ENCODE results near the gene PCBP2. TPM values are rescaled to one million over a fixed set of nuclear protein-coding genes. Genes with fewer than 3 reads are reported as not detected.

The PCBP2 gene
- total and polyA plus RNA-seq, 12 donors: 255 to 1,158 (median 546) TPM

DNA sequence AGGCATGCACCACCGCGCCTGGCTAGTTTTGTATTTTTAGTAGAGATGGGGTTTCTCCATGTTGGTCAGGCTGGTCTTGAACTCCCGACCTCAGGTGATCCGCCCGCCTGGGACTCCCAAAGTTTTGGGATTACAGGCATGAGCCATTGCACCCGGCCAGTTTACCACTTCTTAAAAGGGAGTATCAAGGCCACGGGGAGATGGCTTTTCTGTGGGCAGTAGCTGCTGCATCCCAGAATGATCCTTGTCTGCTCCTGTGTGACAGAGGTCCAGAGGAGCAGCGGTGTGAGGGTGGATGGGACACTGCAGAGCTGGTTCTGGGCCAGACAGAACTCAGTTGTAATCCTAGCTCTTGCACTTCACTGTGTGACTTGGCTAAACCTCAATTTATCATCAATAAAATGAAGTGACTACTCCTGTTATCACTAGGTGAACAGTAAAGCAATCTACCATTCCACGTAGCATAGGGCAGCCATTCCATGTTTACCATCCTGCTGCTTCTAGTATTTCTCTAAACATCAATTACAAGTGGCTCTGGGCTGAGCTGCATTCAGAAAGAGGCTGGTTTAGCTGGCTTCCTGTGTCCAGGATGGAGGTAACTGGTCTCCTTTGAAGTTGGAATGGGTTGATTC is 58.4 kb downstream of the PCBP2 start:
- Histone ChIP-seq H3K4me3 (no peak overlapping the region), H3K9me3 (replicated peaks in 1 of 3) (no peaks in the 10 kb centered on the region), H3K36me3 (replicated peaks in 1 of 2) (peaks cover 0 to 71% of the 10 kb centered on the region in 2 donors), H3K4me1 (replicated peaks in 1 of 2) (peaks cover 5 to 13% of the 10 kb centered on the region in 2 donors), H3K27me3 (no peaks in the 10 kb centered on the region), H3K27ac (no peak overlapping the region)
- intact Hi-C loops (cut with DNase I): loop anchor here in 1 of 2 donors (10.0 kb wide), 1 partner anchor 165 kb away; no protein-coding TSS in a partner anchor
- no peak for TF ChIP-seq CTCF (IDR thresholded peaks at IDR 0.05)
- TF ChIP-seq POLR2A (IDR thresholded peaks at IDR 0.05): no peak
- WGBS, 4 donors: 70 to 89% (median 80%) methylated on average over 3 to 9 of the region's 9 CpGs
- DNase-seq: no peak

DNA sequence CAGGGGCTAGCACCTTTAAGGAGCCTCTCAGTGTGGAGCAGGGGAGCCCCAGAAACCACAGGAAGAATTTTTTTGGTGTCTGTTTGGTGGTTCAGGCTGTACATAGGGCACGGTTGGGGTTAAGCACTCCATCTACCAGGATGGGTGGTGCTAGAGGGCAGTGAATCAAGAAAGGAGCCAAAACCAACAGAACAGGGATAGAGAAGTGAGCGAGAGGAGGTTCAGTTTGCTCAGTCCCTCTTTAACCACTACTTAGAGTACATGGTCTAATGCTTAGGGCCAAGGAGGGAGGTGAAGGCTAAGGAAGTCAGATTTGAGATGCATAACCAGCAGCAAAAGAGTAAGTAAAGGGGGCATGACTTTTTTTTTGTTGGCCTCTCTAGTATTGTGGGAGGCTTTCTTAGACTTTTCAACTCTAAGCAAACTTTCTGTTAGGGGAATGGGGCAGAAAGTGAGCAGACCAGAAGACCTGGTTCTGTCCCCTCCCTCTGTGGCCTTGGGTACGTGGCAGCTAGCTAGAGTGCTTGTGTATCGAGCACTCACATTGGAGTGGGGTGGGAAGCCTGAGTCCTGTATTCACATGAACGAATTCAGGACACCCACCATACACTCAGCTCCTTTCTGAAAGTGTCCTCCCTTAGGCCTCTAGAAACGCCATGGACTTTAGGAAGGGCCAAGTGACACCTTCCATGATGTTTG is 62.0 kb downstream of the PCBP2 start:
- H3K4me1 ChIP-seq (replicated peaks in 1 of 2): peaks cover 0 to 6% of the 10 kb centered on the region in 2 donors
- no peaks in the 10 kb centered on the region for H3K9me3 ChIP-seq (replicated peaks in 1 of 3)
- peaks cover 0 to 77% of the 10 kb centered on the region in 2 donors for H3K36me3 ChIP-seq (replicated peaks in 1 of 2)
- 82 to 87% (median 82%) methylated on average over 6 of the region's 6 CpGs for WGBS, 4 donors
- DNase-seq: no peak
- no peaks in the 10 kb centered on the region for H3K27me3 ChIP-seq
- H3K27ac ChIP-seq: no peak overlapping the region
- no peak overlapping the region for H3K4me3 ChIP-seq
- intact Hi-C loops (cut with DNase I): loop anchor here in 1 of 2 donors (10.0 kb wide), 1 partner anchor 169 kb away; no protein-coding TSS in a partner anchor
- TF ChIP-seq POLR2A (IDR thresholded peaks at IDR 0.05) (no peak), CTCF (IDR thresholded peaks at IDR 0.05) (no peak)

DNA sequence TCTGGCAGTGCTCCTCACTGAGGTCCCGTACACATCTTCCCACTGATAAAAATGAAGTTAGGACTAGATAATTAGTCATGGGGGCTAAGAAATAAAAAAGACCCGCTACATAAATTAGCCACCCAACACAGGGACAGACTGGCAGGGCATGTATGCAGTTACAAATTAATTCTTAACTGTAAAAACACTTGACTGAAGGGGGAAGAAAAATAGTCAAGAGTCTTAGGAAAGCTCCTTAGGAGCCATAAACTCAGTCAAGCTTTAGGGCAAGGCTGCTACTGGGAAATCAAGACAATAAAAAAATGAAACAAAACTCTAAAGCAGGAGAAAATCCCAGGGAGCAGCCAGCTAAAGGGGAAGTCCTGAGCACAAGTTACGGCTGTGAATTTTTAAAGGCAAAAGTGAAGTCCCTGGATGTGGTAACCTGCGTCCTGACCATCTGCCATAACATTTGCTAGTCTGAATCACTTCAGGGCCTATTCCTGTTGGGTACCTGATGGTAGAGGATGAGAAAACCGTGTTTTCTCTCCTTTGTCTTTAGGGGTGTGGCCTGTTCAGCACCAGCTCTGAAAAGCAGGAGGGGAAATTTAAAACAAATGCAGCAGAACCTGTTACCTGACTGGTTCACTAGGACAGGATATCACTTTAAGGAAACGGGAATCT is 62.9 kb downstream of the PCBP2 start:
- TF ChIP-seq CTCF (IDR thresholded peaks at IDR 0.05) (no peak), POLR2A (IDR thresholded peaks at IDR 0.05) (no peak)
- Histone ChIP-seq H3K4me1 (replicated peaks in 1 of 2) (peaks cover 0 to 6% of the 10 kb centered on the region in 2 donors), H3K27ac (no peak overlapping the region), H3K36me3 (replicated peaks in 1 of 2) (peaks cover 0 to 84% of the 10 kb centered on the region in 2 donors), H3K4me3 (no peak overlapping the region), H3K27me3 (no peaks in the 10 kb centered on the region), H3K9me3 (replicated peaks in 1 of 3) (no peaks in the 10 kb centered on the region)
- DNase-seq: no peak
- intact Hi-C loops (cut with DNase I): loop anchor here in 1 of 2 donors (10.0 kb wide), 1 partner anchor 170 kb away; no protein-coding TSS in a partner anchor
- 82 to 87% (median 86%) methylated on average over 6 of the region's 6 CpGs for WGBS, 4 donors

GRCh38 chr12:53515291-53515680 is 63.4 kb downstream of the PCBP2 start:
- Histone ChIP-seq H3K9me3 (replicated peaks in 1 of 3) (no peaks in the 10 kb centered on the region), H3K36me3 (replicated peaks in 1 of 2) (peaks cover 0 to 87% of the 10 kb centered on the region in 2 donors), H3K4me1 (replicated peaks in 1 of 2) (peaks cover 0 to 6% of the 10 kb centered on the region in 2 donors), H3K27ac (no peak overlapping the region), H3K4me3 (no peak overlapping the region), H3K27me3 (no peaks in the 10 kb centered on the region)
- no peak for DNase-seq
- intact Hi-C loops (cut with DNase I): loop anchor here in 1 of 2 donors (10.0 kb wide), 1 partner anchor 170 kb away; no protein-coding TSS in a partner anchor
- 67 to 96% (median 89%) methylated on average over 2 of the region's 2 CpGs for WGBS, 4 donors
- no peak for TF ChIP-seq POLR2A (IDR thresholded peaks at IDR 0.05)
- no peak for TF ChIP-seq CTCF (IDR thresholded peaks at IDR 0.05)

Measured in adrenal gland (tissue), 12 donors.